GM12878 (cell line): ENCODE results near the gene GGPS1. TPM values are rescaled to one million over a fixed set of nuclear protein-coding genes. Genes with fewer than 3 reads are reported as not detected.

Experiments
- ATAC-seq: fragments of 200-7000 bp; cut with Tn5 transposase; 3 replicates; pipeline ENCODE4 v1.9.1; 2020; ENCODE audit warnings: mild to moderate bottlenecking, moderate library complexity
- BruUV-seq: library from RNA; stranded (reverse); fragments of 400-500 nt; replicated peaks from 2 replicates; lab custom pipeline; 2021; lab: Mats Ljungman, UMichigan
- CTCF ChIA-PET: fragments of 300-600 bp; sonication (Branson Sonifier 250); formaldehyde crosslinking; extraction: SDS; loops from one replicate; lab custom pipeline; 2021; ENCODE audit warnings: inconsistent platforms; lab: Yijun Ruan, JAX
- POLR2A ChIA-PET: fragments of 350-600 bp; formaldehyde crosslinking; extraction: SDS; loops from one replicate; lab custom pipeline; 2021; ENCODE audit warnings: inconsistent platforms; lab: Charles Lee
- RAD21 ChIA-PET: fragments of 300-600 bp; sonication (Branson Sonifier 250); formaldehyde crosslinking; loops from one replicate; lab custom pipeline; 2023; ENCODE audit warnings: antibody characterized with exemption; ENCODE audit not compliant: unreplicated experiment; lab: Charles Lee
- SMC1A ChIA-PET: fragments of 300-600 bp; sonication (Branson Sonifier 250); formaldehyde crosslinking; loops from one replicate; lab custom pipeline; 2023; ENCODE audit not compliant: unreplicated experiment, uncharacterized antibody; lab: Charles Lee
- DNase-seq: peaks from one replicate; pipeline ENCODE4 v3.0.0-alpha.2; 2011; ENCODE audit warnings: low read depth, low spot score
- FAIRE-seq: peaks from 3 replicates; lab custom pipeline; 2011; peaks lifted over from hg19 to GRCh38; lab: Jason Lieb, UNC
- H2AFZ ChIP-seq: 2 replicates; pipeline ENCODE4 v1.6.0; 2011; ENCODE audit warnings: low read depth, low read length, control low read depth; ENCODE audit not compliant: control insufficient read depth
- H3K27ac ChIP-seq: 2 replicates; pipeline ENCODE4 v1.5.1; 2011; ENCODE audit warnings: control low read depth; ENCODE audit not compliant: control insufficient read depth, insufficient read depth
- H3K27me3 ChIP-seq, 2 experiments: replicated peaks in 1 of 2; 2 replicates each; pipeline versions ENCODE4 v1.6.0 to v1.6.1; 2011; ENCODE audit warnings: low read length in 1 of 2; ENCODE audit not compliant: control insufficient read depth in 2 of 2, insufficient read depth in 2 of 2
- H3K36me3 ChIP-seq, 2 experiments: 2 replicates each; pipeline ENCODE4 v1.5.1; 2011; ENCODE audit warnings: low read length in 1 of 2; ENCODE audit not compliant: control insufficient read depth in 2 of 2, insufficient read depth in 2 of 2
- H3K4me1 ChIP-seq: 2 replicates; pipeline ENCODE4 v1.6.1; 2011; ENCODE audit warnings: mild to moderate bottlenecking, low read length, moderate library complexity, mixed read lengths; ENCODE audit not compliant: control insufficient read depth, insufficient read depth
- H3K4me2 ChIP-seq: 2 replicates; pipeline ENCODE4 v1.6.0; 2011; ENCODE audit warnings: control low read depth; ENCODE audit not compliant: control insufficient read depth, insufficient read depth
- H3K4me3 ChIP-seq: fragments of 200-600 bp; sonication (generic); 2 replicates; pipeline ENCODE4 v1.5.1; 2016
- H3K79me2 ChIP-seq: 2 replicates; pipeline ENCODE4 v1.6.0; 2011; ENCODE audit warnings: low read length; ENCODE audit not compliant: control insufficient read depth, insufficient read depth
- H3K9ac ChIP-seq: 2 replicates; pipeline ENCODE4 v1.8.0; 2011; ENCODE audit warnings: low read length, control low read depth, mixed read lengths; ENCODE audit not compliant: control insufficient read depth, insufficient read depth
- H3K9me3 ChIP-seq: replicated peaks from 3 replicates; pipeline ENCODE4 v1.5.1; 2011; ENCODE audit warnings: mild to moderate bottlenecking, low read length; ENCODE audit not compliant: control insufficient read depth, insufficient read depth
- H4K20me1 ChIP-seq: 2 replicates; pipeline ENCODE4 v1.6.0; 2011; ENCODE audit not compliant: control insufficient read depth, insufficient read depth
- EZH2 ChIP-seq: IDR thresholded peaks from 2 replicates; pipeline ENCODE4 v1.6.1; 2012; ENCODE audit warnings: low read depth, mild to moderate bottlenecking, control low read depth, inconsistent platforms, low read length, borderline replicate concordance; ENCODE audit not compliant: control insufficient read depth
- IRF3 ChIP-seq: fragments of 450-650 bp; IDR thresholded peaks from 2 replicates; pipeline ENCODE4 v1.6.1; 2014; ENCODE audit warnings: mild to moderate bottlenecking
- MTA3 ChIP-seq: IDR thresholded peaks from 2 replicates; pipeline ENCODE4 v1.6.1; 2012; ENCODE audit warnings: low read length, inconsistent platforms, borderline replicate concordance
- NR2C2 ChIP-seq: IDR thresholded peaks from 2 replicates; pipeline ENCODE4 v1.6.1; 2011; ENCODE audit warnings: borderline replicate concordance, low read depth; ENCODE audit not compliant: control insufficient read depth, insufficient read length
- RELB ChIP-seq: fragments of 450-650 bp; IDR thresholded peaks from 2 replicates; pipeline ENCODE4 v1.6.1; 2017; ENCODE audit warnings: low read depth, mild to moderate bottlenecking, moderate library complexity
- SKIL ChIP-seq: fragments of 450-650 bp; IDR thresholded peaks from 2 replicates; pipeline ENCODE4 v1.6.1; 2017; ENCODE audit warnings: mild to moderate bottlenecking, low read depth, inconsistent platforms; ENCODE audit not compliant: poor library complexity, severe bottlenecking
- SMAD5 ChIP-seq: IDR thresholded peaks from 2 replicates; pipeline ENCODE4 v1.6.1; 2016; ENCODE audit warnings: antibody characterized with exemption, low read depth
- SP1 ChIP-seq: IDR thresholded peaks from one replicate; pipeline ENCODE4 v1.6.1; 2011; ENCODE audit warnings: low read depth, low read length
- TBL1XR1 ChIP-seq: IDR thresholded peaks from 2 replicates; pipeline ENCODE4 v1.6.1; 2012; ENCODE audit warnings: low read depth, low read length, improper control_type of control experiment
- WGBS: methylation state at CpG from one replicate; pipeline ENCODE4 v1.1.6; 2016; ENCODE audit warnings: low lambda C conversion rate; ENCODE audit not compliant: insufficient replicate concordance, insufficient coverage; ENCODE audit errors: missing lambda C conversion rate; 5-methylcytosine and 5-hydroxymethylcytosine counted together
- in situ Hi-C: fragments of 300-500 bp; cut with MboI; formaldehyde crosslinking; loops from 9 replicates; pipeline ENCODE4 v1.14.3; 2018; ENCODE audit warnings: mixed read lengths
- intact Hi-C: fragments of 100-400 bp; cut with micrococcal nuclease; formaldehyde crosslinking; loops from one replicate; pipeline ENCODE4 v1.14.2; 2022; ENCODE audit not compliant: unreplicated experiment
- polyA plus RNA-seq, 11 experiments: library from polyadenylated mRNA; depleted of rRNA in 4 of 11; unstranded in 6 of 11; stranded (reverse) in 5 of 11; fragments of >200 nt; fragmentation: Nextera tagmentation in 4 of 11; fragmentation: Illumina TruSeq in 1 of 11; extraction: Ambion mirVana in 4 of 11; extraction: Trizol in 1 of 11; gene quantifications; 1 replicate in 1 of 11; 2 replicates in 10 of 11; pipeline versions ENCODE4 v1.2.1 to v1.2.3, GENCODE V29; 2011 to 2016; ENCODE audit warnings: inconsistent platforms in 2 of 11, missing spikeins in 2 of 11, low read depth in 1 of 11
- small RNA-seq: library from RNA; depleted of rRNA; stranded (forward); fragments of <200 nt; gene quantifications from one replicate; pipeline ENCODE3, GENCODE V24; 2014
- total RNA-seq, 4 experiments: library from RNA; depleted of rRNA in 3 of 4; stranded (reverse); fragments of >200 nt in 3 of 4; fragmentation: Illumina TruSeq in 1 of 4; extraction: Trizol in 1 of 4; gene quantifications; 2 replicates each; pipeline versions ENCODE4 v1.2.1 to v1.2.3, GENCODE V29; 2013 to 2021

GGPS1 gene
- total and polyA plus RNA-seq, 10 of the 15 experiments (the other 5 are each of a cell fraction or from before 2014, with no cell fraction given), result 15.1 to 36.0 (median 25.3) TPM

- Histone ChIP-seq H3K4me3 (no peak overlapping the region), H3K9me3 (no peaks in the 10 kb centered on the region; the same call in 2 of the 3 replicates), H3K79me2 (no peaks in the 10 kb centered on the region), H3K36me3 (no peaks in the 10 kb centered on the region), H3K4me2 (no peak overlapping the region), H3K27ac (no peak overlapping the region), H4K20me1 (no peaks in the 10 kb centered on the region), H3K9ac (no peak overlapping the region), H2AFZ (no peak overlapping the region), H3K27me3 (no peaks in the 10 kb centered on the region), H3K4me1 (no peaks in the 10 kb centered on the region)
- RAD21 ChIA-PET, result no interaction called here
- in situ Hi-C loops, result no loop called here
- SMC1A ChIA-PET, result interaction anchor here (0.6 to 0.7 kb wide), 2 partner anchors 57 to 185 kb away, joined by 3 read pairs; no protein-coding TSS in a partner anchor
- intact Hi-C loops, result no loop called here
- no TSS peak for BruUV-seq
- TF ChIP-seq TBL1XR1, result no peak
- no peak for TF ChIP-seq SP1
- no peak for TF ChIP-seq MTA3
- TF ChIP-seq IRF3, result no peak
- no peak for TF ChIP-seq SKIL
- TF ChIP-seq SMAD5, result no peak
- TF ChIP-seq EZH2, result no peak
- TF ChIP-seq RELB, result no peak
- no peak for TF ChIP-seq NR2C2
- CTCF ChIA-PET, result interaction anchor here (1.1 to 3.2 kb wide), 2 partner anchors 24 to 133 kb away, joined by 3 to 12 read pairs; no protein-coding TSS in a partner anchor
- FAIRE-seq (no peak), DNase-seq (no peak), ATAC-seq (no peak)
- 88% methylated on average over 4 of the region's 4 CpGs for WGBS
- POLR2A ChIA-PET, result no interaction called here
Observed at GRCh38 chr1:235391874-235392273, 63.5 kb downstream of the GGPS1 start.

Small RNA genes within 50 kb of the gene (small RNA-seq; reads per million reads assigned to genes)
- gene AL391994.1, result not detected

Other genes with a start within 250 kb of the GGPS1 start
- gene TOMM20, start 199.7 kb upstream of the GGPS1 start, total RNA-seq (2014; rRNA removed), result 75.1 and 89.7 TPM in 2 replicates
- gene TOMM20, start 199.7 kb upstream of the GGPS1 start, total RNA-seq (2014; rRNA removed; fragmentation: Illumina TruSeq; extraction: Trizol), result 58.8 and 59.9 TPM in 2 replicates
- gene TOMM20, start 199.7 kb upstream of the GGPS1 start, total RNA-seq (2021), result 120 and 125 TPM in 2 replicates
- gene TOMM20, start 199.7 kb upstream of the GGPS1 start, polyA plus RNA-seq (2011; rRNA removed), result 138 and 178 TPM in 2 replicates
- gene TOMM20, start 199.7 kb upstream of the GGPS1 start, polyA plus RNA-seq (2014; fragmentation: Illumina TruSeq; extraction: Trizol), result 95.3 and 116 TPM in 2 replicates
- 10 to 100 TPM; 39.8 to 60.1 TPM for gene TOMM20, start 199.7 kb upstream of the GGPS1 start, polyA plus RNA-seq (2014; fragmentation: Nextera tagmentation; extraction: Ambion mirVana)
- 58.2 and 66.2 TPM in 2 replicates for gene TOMM20, start 199.7 kb upstream of the GGPS1 start, polyA plus RNA-seq (2014; rRNA removed)
- 10 to 100 TPM; 68.4 to 71.9 TPM for gene TOMM20, start 199.7 kb upstream of the GGPS1 start, polyA plus RNA-seq (2016; fragmentation: Nextera tagmentation; extraction: Ambion mirVana)
- gene RBM34, start 167.3 kb upstream of the GGPS1 start, total RNA-seq (2014; rRNA removed), result 61.2 and 83.5 TPM in 2 replicates
- gene RBM34, start 167.3 kb upstream of the GGPS1 start, total RNA-seq (2014; rRNA removed; fragmentation: Illumina TruSeq; extraction: Trizol), result 119 and 132 TPM in 2 replicates
- gene RBM34, start 167.3 kb upstream of the GGPS1 start, total RNA-seq (2021), result 89.2 and 95.2 TPM in 2 replicates
- 55.7 and 103 TPM in 2 replicates for gene RBM34, start 167.3 kb upstream of the GGPS1 start, polyA plus RNA-seq (2011; rRNA removed)
- 89.9 and 127 TPM in 2 replicates for gene RBM34, start 167.3 kb upstream of the GGPS1 start, polyA plus RNA-seq (2014; fragmentation: Illumina TruSeq; extraction: Trizol)
- gene RBM34, start 167.3 kb upstream of the GGPS1 start, polyA plus RNA-seq (2014; fragmentation: Nextera tagmentation; extraction: Ambion mirVana), result 100 to 1,000 TPM in 1 of 2 experiments, 10 to 100 TPM in 1; 98.2 to 124 TPM
- 46.4 and 56.0 TPM in 2 replicates for gene RBM34, start 167.3 kb upstream of the GGPS1 start, polyA plus RNA-seq (2014; rRNA removed)
- gene RBM34, start 167.3 kb upstream of the GGPS1 start, polyA plus RNA-seq (2016; fragmentation: Nextera tagmentation; extraction: Ambion mirVana), result 100 to 1,000 TPM; 119 to 130 TPM
- 30.8 and 32.3 TPM in 2 replicates for gene ARID4B, start 391 bp upstream of the GGPS1 start, total RNA-seq (2014; rRNA removed)
- gene ARID4B, start 391 bp upstream of the GGPS1 start, total RNA-seq (2014; rRNA removed; fragmentation: Illumina TruSeq; extraction: Trizol), result 39.1 and 40.7 TPM in 2 replicates
- 25.2 and 29.9 TPM in 2 replicates for gene ARID4B, start 391 bp upstream of the GGPS1 start, total RNA-seq (2021)
- gene ARID4B, start 391 bp upstream of the GGPS1 start, polyA plus RNA-seq (2011; rRNA removed), result 20.8 and 38.1 TPM in 2 replicates
- gene ARID4B, start 391 bp upstream of the GGPS1 start, polyA plus RNA-seq (2014; fragmentation: Illumina TruSeq; extraction: Trizol), result 26.1 and 37.4 TPM in 2 replicates
- 10 to 100 TPM; 13.6 to 19.1 TPM for gene ARID4B, start 391 bp upstream of the GGPS1 start, polyA plus RNA-seq (2014; fragmentation: Nextera tagmentation; extraction: Ambion mirVana)
- 16.1 and 16.9 TPM in 2 replicates for gene ARID4B, start 391 bp upstream of the GGPS1 start, polyA plus RNA-seq (2014; rRNA removed)
- 10 to 100 TPM; 31.7 to 33.1 TPM for gene ARID4B, start 391 bp upstream of the GGPS1 start, polyA plus RNA-seq (2016; fragmentation: Nextera tagmentation; extraction: Ambion mirVana)
- 25.3 and 26.1 TPM in 2 replicates for gene TBCE, start 38.9 kb downstream of the GGPS1 start, total RNA-seq (2014; rRNA removed)
- gene TBCE, start 38.9 kb downstream of the GGPS1 start, total RNA-seq (2014; rRNA removed; fragmentation: Illumina TruSeq; extraction: Trizol), result 32.7 and 34.0 TPM in 2 replicates
- gene TBCE, start 38.9 kb downstream of the GGPS1 start, total RNA-seq (2021), result 19.7 and 22.7 TPM in 2 replicates
- 30.6 and 36.6 TPM in 2 replicates for gene TBCE, start 38.9 kb downstream of the GGPS1 start, polyA plus RNA-seq (2011; rRNA removed)
- 31.0 and 46.5 TPM in 2 replicates for gene TBCE, start 38.9 kb downstream of the GGPS1 start, polyA plus RNA-seq (2014; fragmentation: Illumina TruSeq; extraction: Trizol)
- gene TBCE, start 38.9 kb downstream of the GGPS1 start, polyA plus RNA-seq (2014; fragmentation: Nextera tagmentation; extraction: Ambion mirVana), result 10 to 100 TPM; 22.7 to 27.8 TPM
- gene TBCE, start 38.9 kb downstream of the GGPS1 start, polyA plus RNA-seq (2014; rRNA removed), result 24.2 and 26.3 TPM in 2 replicates
- 10 to 100 TPM; 39.3 to 48.7 TPM for gene TBCE, start 38.9 kb downstream of the GGPS1 start, polyA plus RNA-seq (2016; fragmentation: Nextera tagmentation; extraction: Ambion mirVana)
- gene B3GALNT2, start 175.9 kb downstream of the GGPS1 start, total RNA-seq (2014; rRNA removed), result 14.5 and 21.7 TPM in 2 replicates
- 19.4 and 21.4 TPM in 2 replicates for gene B3GALNT2, start 175.9 kb downstream of the GGPS1 start, total RNA-seq (2014; rRNA removed; fragmentation: Illumina TruSeq; extraction: Trizol)
- gene B3GALNT2, start 175.9 kb downstream of the GGPS1 start, total RNA-seq (2021), result 15.6 and 16.8 TPM in 2 replicates
- gene B3GALNT2, start 175.9 kb downstream of the GGPS1 start, polyA plus RNA-seq (2011; rRNA removed), result 19.7 and 24.1 TPM in 2 replicates
- 12.5 and 19.6 TPM in 2 replicates for gene B3GALNT2, start 175.9 kb downstream of the GGPS1 start, polyA plus RNA-seq (2014; fragmentation: Illumina TruSeq; extraction: Trizol)
- gene B3GALNT2, start 175.9 kb downstream of the GGPS1 start, polyA plus RNA-seq (2014; fragmentation: Nextera tagmentation; extraction: Ambion mirVana), result 1 to 10 TPM in 1 of 2 experiments, under 1 TPM in 1; 0.77 to 1.5 TPM
- 11.9 and 13.0 TPM in 2 replicates for gene B3GALNT2, start 175.9 kb downstream of the GGPS1 start, polyA plus RNA-seq (2014; rRNA removed)
- 10 to 100 TPM; 12.2 to 12.9 TPM for gene B3GALNT2, start 175.9 kb downstream of the GGPS1 start, polyA plus RNA-seq (2016; fragmentation: Nextera tagmentation; extraction: Ambion mirVana)